ENCODE results near the gene PTPN14.
"Not testable (repeated sequence)": the region's sequence is repeated elsewhere in the genome, so short reads cannot be mapped to it uniquely, and the experiment has no call there.

Gene PTPN14

GRCh38 chr1:214509622-214510021, 41.8 kb downstream of the PTPN14 start:
- not testable (repeated sequence) for DNase-seq

GRCh38 chr1:214506972-214507431, 44.4 kb downstream of the PTPN14 start:
- no peak for DNase-seq

GRCh38 chr1:214505134-214505533, 46.3 kb downstream of the PTPN14 start:
- DNase-seq = no peak

GRCh38 chr1:214504330-214504729, 47.1 kb downstream of the PTPN14 start:
- DNase-seq = no peak

- DNase-seq = no peak
These were observed 47.8 kb downstream of the PTPN14 start for GRCh38 chr1:214503553-214503952.

- no peak for DNase-seq
These were observed 50.9 kb downstream of the PTPN14 start for GRCh38 chr1:214500340-214501055.

GRCh38 chr1:214499732-214500131, 51.7 kb downstream of the PTPN14 start:
- DNase-seq = no peak

GRCh38 chr1:214498021-214498420, 53.4 kb downstream of the PTPN14 start:
- no peak for DNase-seq

DNA sequence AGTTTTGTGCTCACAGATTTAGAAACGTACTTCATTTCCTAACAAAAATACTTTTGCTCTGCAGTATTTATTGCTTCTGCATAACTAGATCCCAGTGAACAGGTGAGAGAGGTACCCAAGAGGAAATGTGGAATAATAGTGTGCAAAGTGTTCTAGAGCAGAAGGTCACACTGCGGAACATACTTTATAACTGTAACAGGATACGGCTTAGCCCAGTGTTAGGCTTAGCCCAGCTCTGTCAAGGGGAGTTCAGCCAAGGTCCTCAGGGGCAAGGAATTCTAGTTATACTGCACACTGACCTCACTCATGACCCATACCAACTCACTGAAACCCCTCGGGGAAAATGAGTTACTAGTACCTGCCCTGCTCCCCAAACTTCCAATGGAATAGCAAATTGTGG, 55.3 kb downstream of the PTPN14 start:
- DNase-seq = no peak

DNA sequence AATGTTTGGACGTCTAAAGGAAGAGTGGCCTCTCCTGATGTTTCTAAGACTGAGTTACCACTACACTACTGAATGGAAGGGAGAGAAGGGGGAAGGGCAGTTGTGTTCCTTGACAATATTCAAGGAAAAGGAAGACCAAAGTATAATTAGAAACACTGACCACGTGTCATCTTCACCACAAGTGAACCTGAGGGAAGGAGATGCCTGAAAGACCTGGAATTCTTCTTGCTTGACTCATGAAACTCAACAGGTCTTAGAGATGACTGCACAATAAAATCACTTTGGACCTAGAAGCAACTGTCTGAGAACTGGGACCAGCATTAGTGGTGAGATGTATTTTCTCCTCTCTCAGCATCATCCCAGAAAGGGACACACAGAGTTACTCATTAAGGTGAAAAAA, 56.7 kb downstream of the PTPN14 start:
- no peak for DNase-seq

DNA sequence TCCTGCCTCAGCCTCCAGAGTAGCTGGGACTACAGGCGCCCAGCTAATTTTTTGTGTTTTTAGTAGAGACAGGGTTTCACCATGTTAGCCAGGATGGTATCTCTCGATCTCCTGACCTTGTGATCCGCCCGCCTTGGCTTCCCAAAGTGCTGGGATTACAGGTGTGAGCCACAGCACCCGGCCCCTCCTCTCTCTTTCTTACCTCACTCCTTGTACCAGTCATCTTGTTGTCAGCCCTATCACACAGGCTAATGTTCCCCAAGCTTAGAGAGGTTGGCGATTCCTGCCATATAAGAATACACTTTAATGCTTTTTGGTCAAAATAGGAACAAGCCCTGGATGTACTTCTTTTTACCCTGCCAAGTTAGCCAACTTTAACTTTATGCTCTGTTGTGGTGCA, 57.2 kb downstream of the PTPN14 start:
- not testable (repeated sequence) for DNase-seq

- no peak for DNase-seq
These were observed 58.1 kb downstream of the PTPN14 start for GRCh38 chr1:214493126-214493796.

GRCh38 chr1:214492401-214493075, 58.9 kb downstream of the PTPN14 start:
- peak; percentile 67 for DNase-seq

DNA sequence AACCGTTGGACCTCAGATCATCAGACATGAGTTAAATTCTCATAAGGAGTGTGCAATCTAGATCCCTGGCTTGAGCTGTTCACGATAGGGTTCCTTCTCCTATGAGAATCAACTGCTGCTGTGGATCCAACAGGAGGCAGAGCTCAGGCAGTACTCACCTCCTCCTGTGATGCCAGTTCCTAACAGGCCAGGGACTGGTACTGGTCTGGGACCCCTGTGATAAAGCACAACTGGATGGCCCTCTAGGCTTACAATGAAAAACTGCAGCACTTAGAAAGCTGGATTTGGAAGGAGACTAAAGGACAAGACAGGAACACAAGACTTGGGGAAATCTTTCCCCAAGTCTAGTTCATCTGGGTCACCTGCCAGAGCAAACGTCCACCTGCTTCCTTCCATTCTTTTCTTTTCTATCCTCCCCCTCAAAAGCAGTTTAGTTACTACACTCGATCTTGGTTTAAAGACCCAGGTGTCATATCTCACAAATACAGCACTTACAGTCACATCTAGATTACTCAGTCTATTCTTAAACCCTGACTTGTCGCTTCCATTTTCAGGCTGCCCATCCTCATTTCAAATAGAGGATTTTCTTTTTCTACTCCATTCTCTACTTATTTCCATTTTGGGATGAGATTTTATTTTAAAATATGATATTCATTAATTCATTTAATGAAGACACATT, 59.8 kb downstream of the PTPN14 start:
- no peak for DNase-seq

DNA sequence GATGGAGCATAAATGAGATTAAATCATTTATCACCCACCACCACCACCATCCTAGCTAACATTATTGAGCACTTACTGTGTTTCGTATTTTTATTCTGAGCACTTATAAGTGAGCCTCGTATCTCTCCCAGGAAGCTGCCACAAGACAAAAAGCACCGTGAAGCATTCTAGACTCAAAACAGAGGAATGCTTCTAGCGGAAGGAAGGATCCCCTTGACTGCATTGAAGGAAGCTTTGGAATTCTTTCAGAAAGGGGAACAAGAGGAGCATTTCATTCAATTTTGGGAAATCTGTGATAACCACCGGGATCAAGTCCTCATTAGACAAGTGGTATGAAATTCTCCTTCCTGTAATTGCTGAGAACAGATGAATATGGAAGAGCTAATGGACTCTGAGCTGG, 66.3 kb downstream of the PTPN14 start:
- DNase-seq = no peak

DNA sequence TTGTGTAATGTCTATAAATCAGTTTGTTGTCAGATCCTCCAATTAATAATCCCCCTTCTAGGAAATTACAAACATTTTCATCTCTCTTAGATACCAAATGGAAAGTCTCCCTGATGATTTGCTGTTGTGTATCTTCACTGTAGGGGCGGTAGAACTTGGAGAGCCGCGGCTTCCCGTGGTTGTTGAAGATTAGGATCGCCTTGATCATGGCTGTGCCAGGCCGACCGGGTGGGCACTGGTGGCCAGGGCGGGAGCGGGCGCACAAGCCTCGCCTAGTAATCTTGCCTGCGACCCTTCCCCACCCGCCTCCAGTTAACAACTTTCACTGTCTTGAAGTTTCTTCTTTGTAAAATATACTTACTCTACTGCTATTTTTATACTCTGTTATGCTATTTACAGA, 68.2 kb downstream of the PTPN14 start:
- DNase-seq = not testable (repeated sequence)

- not testable (repeated sequence) for DNase-seq
These were observed 69.3 kb downstream of the PTPN14 start for GRCh38 chr1:214481983-214482634.

DNA sequence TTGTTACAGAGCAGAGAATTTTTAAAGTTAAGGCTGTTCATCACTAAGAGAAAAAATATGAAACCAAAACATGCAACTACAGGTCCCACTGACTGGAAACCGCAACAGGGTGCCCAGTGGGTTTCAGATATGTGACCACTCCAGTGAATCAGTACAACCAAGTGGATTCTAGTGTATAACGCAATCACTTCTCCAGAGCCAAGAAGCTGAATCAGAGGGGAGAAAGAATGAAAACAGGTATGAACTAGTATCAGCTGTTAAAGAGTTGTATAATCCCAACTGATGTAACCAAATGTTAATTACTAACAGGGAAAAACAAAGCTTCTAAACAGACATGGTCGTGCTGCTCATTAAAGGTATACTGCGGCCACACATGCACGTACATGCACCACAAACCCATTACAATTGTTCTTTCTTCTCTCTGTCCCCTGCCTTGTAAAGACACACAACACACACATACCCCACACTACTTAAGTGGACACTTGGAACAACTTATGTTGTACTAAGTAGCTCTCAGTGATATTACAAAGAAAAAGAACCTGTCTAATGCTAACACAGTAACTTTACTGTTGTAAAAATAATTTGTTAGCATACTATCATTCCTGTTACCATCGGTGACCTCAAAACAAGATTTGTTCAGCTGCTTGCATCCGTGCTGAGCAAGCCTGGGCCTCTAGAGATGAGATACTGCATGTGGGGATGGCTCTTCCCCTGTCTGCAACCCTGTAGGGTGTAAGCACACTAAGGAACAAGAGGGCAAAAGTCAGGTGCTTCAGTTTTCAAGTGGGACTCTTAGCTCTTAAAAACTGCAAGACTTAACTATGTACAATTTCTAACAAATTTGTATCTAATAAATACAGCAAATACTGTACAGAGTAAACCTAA, 74.2 kb downstream of the PTPN14 start:
- peak; percentile 95 for DNase-seq

DNA sequence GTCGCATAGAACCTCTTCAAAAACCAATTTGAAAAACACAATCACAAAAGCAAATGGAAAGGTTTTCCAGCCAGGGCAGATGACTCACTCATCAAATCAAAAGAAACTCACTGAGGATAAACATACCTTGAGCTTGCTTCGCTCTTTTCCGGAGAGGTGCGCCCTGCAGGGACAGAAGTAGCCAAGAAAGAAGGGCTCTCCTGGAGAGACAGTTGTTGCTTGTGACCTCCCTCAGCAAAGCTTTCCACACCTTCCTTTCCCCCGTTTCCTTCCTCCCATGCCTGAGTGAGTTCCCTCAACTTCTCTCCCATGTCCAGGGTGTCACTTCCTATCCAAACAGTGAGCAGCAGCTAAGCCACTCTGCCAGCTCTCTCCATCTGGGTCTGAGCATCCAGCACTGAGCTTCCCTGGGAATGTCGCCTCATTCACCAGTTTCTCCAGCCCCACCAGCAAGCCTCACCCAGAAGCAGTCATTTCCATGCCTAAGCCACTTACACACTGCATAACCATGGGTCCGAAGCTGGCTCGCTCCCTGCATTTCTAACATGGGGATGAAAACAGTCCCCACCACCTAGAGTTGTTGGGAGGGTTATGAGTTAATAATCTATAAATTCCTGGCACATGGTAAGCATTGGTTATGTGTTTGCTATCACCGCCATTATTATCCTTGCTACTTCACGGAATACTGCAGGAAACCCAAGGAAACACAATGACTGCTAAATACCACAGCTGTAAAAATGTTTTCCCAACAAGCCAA, 75.0 kb downstream of the PTPN14 start:
- DNase-seq = no peak

GRCh38 chr1:214475746-214476145, 75.7 kb downstream of the PTPN14 start:
- DNase-seq = no peak

DNA sequence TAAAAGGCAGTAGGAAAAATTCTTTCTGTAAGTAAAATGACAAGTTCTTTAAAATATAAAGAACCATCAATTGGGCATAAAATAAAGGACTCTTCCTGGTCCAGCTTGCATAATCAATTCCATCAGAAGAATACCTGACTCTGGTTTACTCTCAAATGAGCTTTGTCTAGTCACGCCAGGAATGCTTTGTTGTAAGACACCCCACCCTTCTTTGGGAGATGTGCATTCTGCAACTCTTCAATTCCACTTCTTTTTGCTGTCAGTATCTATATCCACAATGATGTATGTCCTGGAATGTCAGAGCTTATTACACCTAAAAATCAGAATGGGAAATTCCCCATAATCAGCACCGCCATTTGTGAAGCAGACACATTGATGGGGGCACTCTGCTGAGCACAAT, 76.1 kb downstream of the PTPN14 start:
- DNase-seq = no peak
